H1 (cell line): Measurements from ENCODE around the gene DCDC2. TPM values are rescaled to one million over a fixed set of nuclear protein-coding genes. Genes with fewer than 3 reads are reported as not detected.

ENCODE experiments used
- BCL11A ChIP-seq, 2 experiments: IDR thresholded peaks; one replicate each; pipeline ENCODE4 v1.6.1; 2011; ENCODE audit warnings: low read depth in 2 of 2, low read length in 2 of 2, mild to moderate bottlenecking in 2 of 2
- CHD1 ChIP-seq: IDR thresholded peaks from 2 replicates; pipeline ENCODE4 v1.6.1; 2012; ENCODE audit warnings: low read depth, low read length, improper control_type of control experiment
- CHD2 ChIP-seq: IDR thresholded peaks from 2 replicates; pipeline ENCODE4 v1.6.1; 2012; ENCODE audit warnings: low read length, improper control_type of control experiment
- EGR1 ChIP-seq: IDR thresholded peaks from 2 replicates; pipeline ENCODE4 v1.6.1; 2011; ENCODE audit warnings: low read depth, low read length, borderline replicate concordance
- FOSL1 ChIP-seq: IDR thresholded peaks from 2 replicates; pipeline ENCODE4 v1.6.1; 2011; ENCODE audit warnings: mild to moderate bottlenecking, low read depth, low read length, moderate library complexity; ENCODE audit not compliant: insufficient read depth
- POU5F1 ChIP-seq: IDR thresholded peaks from 2 replicates; pipeline ENCODE4 v1.6.1; 2011; ENCODE audit warnings: low read depth, mild to moderate bottlenecking, low read length, moderate library complexity
- RXRA ChIP-seq: IDR thresholded peaks from 2 replicates; pipeline ENCODE4 v1.6.1; 2011; ENCODE audit warnings: low read depth, mild to moderate bottlenecking, low read length, moderate library complexity; ENCODE audit not compliant: insufficient read depth
- TBP ChIP-seq: IDR thresholded peaks from 2 replicates; pipeline ENCODE4 v1.6.1; 2011; ENCODE audit warnings: low read depth, low read length, improper control_type of control experiment
- TEAD4 ChIP-seq: IDR thresholded peaks from 2 replicates; pipeline ENCODE4 v1.6.1; 2012; ENCODE audit warnings: low read depth, low read length, inconsistent platforms, mixed read lengths
- polyA plus RNA-seq, 7 experiments: library from polyadenylated mRNA; depleted of rRNA in 3 of 7; stranded (reverse) in 5 of 7; unstranded in 2 of 7; fragments of >200 nt in 5 of 7; fragments of 200-250 nt in 2 of 7; gene quantifications; 1 replicate in 5 of 7; 2 replicates in 1 of 7; 4 replicates in 1 of 7; pipeline versions ENCODE4 v1.2.1 to v1.2.3, GENCODE V29; 2011 to 2013; ENCODE audit warnings: missing spikeins in 2 of 7, mixed read lengths in 2 of 7
- total RNA-seq: library from RNA; stranded (reverse); fragmentation: NEBNext Ultra II Directional; extraction: Animal tissue kit (Norgen Biotek cat#: 25700); gene quantifications from 2 replicates; pipeline ENCODE4 v1.2.1, GENCODE V29; 2021
- TF ChIP-seq, protein P1 (sequence below): IDR thresholded peaks from 2 replicates; pipeline ENCODE4 v1.6.1; 2012; ENCODE audit warnings: low read length, inconsistent platforms

The DCDC2 gene
- total and polyA plus RNA-seq, 2 of the 8 experiments (the other 6 are each of a cell fraction or from before 2014, with no cell fraction given): 0.03 to 0.15 TPM

- TF ChIP-seq RXRA: no peak
- no peak for TF ChIP-seq CHD2
- TF ChIP-seq CHD1: no peak
- TF ChIP-seq, protein P1, sequence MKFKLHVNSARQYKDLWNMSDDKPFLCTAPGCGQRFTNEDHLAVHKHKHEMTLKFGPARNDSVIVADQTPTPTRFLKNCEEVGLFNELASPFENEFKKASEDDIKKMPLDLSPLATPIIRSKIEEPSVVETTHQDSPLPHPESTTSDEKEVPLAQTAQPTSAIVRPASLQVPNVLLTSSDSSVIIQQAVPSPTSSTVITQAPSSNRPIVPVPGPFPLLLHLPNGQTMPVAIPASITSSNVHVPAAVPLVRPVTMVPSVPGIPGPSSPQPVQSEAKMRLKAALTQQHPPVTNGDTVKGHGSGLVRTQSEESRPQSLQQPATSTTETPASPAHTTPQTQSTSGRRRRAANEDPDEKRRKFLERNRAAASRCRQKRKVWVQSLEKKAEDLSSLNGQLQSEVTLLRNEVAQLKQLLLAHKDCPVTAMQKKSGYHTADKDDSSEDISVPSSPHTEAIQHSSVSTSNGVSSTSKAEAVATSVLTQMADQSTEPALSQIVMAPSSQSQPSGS: no peak
- no peak for TF ChIP-seq FOSL1
- TF ChIP-seq BCL11A (IDR thresholded peaks at IDR 0.05; ENCODE audit: low read depth in 2 of 2, low read length in 2 of 2): no peak
- no peak for TF ChIP-seq TBP
- TF ChIP-seq TEAD4: no peak
- no peak for TF ChIP-seq EGR1
- no peak for TF ChIP-seq POU5F1
These were observed 211.0 kb downstream of the DCDC2 start (continued) for GRCh38 chr6:24146871-24147270.
